Natural killer cell (primary cell): Measurements from ENCODE around the gene MTMR10. TPM values are rescaled to one million over a fixed set of nuclear protein-coding genes. Genes with fewer than 3 reads are reported as not detected.

Experiments
- ATAC-seq, 3 donors: fragments of 150-1000 bp in 2 of 3; fragments of 200-7000 bp in 1 of 3; cut with Tn5 transposase; 1 replicate in 1 of 3; 2 replicates in 2 of 3; pipeline ENCODE4 v1.10.0; 2021; ENCODE audit warnings: mild to moderate bottlenecking in 2 of 3, moderate library complexity in 2 of 3
- DNase-seq, 2 donors: peaks; one replicate each; pipeline versions ENCODE4 v3.0.0 to v3.0.0-alpha.2; 2013 to 2021; ENCODE audit warnings: mixed read lengths in 1 of 2
- H3K27ac ChIP-seq: one replicate; pipeline ENCODE4 v1.5.1; 2013; ENCODE audit warnings: mild to moderate bottlenecking, low read length
- H3K27me3 ChIP-seq: one replicate; pipeline ENCODE4 v1.6.1; 2013; ENCODE audit warnings: low read length; ENCODE audit not compliant: control insufficient read depth, insufficient read depth
- H3K36me3 ChIP-seq: one replicate; pipeline ENCODE4 v1.6.1; 2013; ENCODE audit warnings: low read length; ENCODE audit not compliant: control insufficient read depth, insufficient read depth
- H3K4me1 ChIP-seq: one replicate; pipeline ENCODE4 v1.6.1; 2013; ENCODE audit warnings: low read length; ENCODE audit not compliant: control insufficient read depth, insufficient read depth
- H3K4me3 ChIP-seq: one replicate; pipeline ENCODE4 v1.5.1; 2013; ENCODE audit warnings: low read length
- H3K9me3 ChIP-seq: one replicate; pipeline ENCODE4 v1.6.1; 2013; ENCODE audit warnings: low read length; ENCODE audit not compliant: control insufficient read depth, insufficient read depth
- H3K27ac Mint-ChIP-seq, 2 donors: one replicate each; pipeline ENCODE4 v1.8.0; 2022; ENCODE audit warnings: mild to moderate bottlenecking in 2 of 2, mixed read lengths in 2 of 2, moderate library complexity in 1 of 2
- H3K27me3 Mint-ChIP-seq, 2 donors: one replicate each; pipeline ENCODE4 v1.8.0; 2022; ENCODE audit warnings: low read depth in 2 of 2, mixed read lengths in 2 of 2
- H3K36me3 Mint-ChIP-seq: one replicate; pipeline ENCODE4 v1.8.0; 2022; ENCODE audit warnings: mixed read lengths
- H3K4me1 Mint-ChIP-seq, 2 donors: one replicate each; pipeline ENCODE4 v1.8.0; 2022; ENCODE audit warnings: mixed read lengths in 2 of 2
- H3K4me3 Mint-ChIP-seq: one replicate; pipeline ENCODE4 v1.8.0; 2022; ENCODE audit warnings: mild to moderate bottlenecking, moderate library complexity, mixed read lengths
- H3K9me3 Mint-ChIP-seq, 2 donors: one replicate each; pipeline ENCODE4 v1.8.0; 2022; ENCODE audit warnings: mixed read lengths in 2 of 2
- whole genome bisulfite sequencing: methylation state at CpG from one replicate; pipeline ENCODE4 v1.1.7; 2013; ENCODE audit warnings: missing lambda C conversion rate; ENCODE audit not compliant: insufficient coverage; 5-methylcytosine and 5-hydroxymethylcytosine counted together
- intact Hi-C: fragments of 100-400 bp; cut with micrococcal nuclease; formaldehyde crosslinking; loops from one replicate; pipeline ENCODE4 v1.14.2; 2022
- total RNA-seq, 4 donors: library from RNA; stranded (reverse); fragments of 120-200 nt in 1 of 4; gene quantifications; one replicate each; pipeline versions ENCODE4 v1.2.3 to v1.2.4, GENCODE V29; 2013 to 2022
- TF ChIP-seq, protein P1 (sequence below): fragments of 200-600 bp; IDR thresholded peaks from one replicate; pipeline ENCODE4 v1.8.0; 2022; ENCODE audit warnings: antibody characterized with exemption

The MTMR10 gene
- total RNA-seq, 3 donors from 2014 or later (not counting 1 experiment from before 2014, with no cell fraction given), result 46.3 to 64.5 (median 54.2) TPM

DNA sequence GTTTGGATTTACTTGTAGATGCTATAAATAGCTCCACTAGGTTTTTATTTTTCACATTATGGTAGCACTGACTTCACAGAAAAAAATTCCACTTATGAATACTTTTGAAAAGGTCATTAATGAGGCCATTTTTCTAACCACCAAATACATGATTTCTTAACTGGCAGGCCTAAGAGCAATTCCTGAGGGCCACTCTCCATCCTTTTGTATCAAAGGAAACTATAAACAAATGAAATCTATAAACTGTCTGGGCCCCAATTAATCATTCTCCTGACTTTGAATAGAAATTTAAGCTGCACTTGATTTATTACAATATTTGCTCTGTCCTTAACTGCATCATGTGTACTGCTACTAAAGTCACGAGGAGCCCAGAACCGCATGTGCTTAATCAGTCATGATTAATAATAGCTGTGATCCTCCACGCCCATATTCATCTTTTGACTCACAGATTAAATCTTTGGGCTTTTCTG lies 25.1 kb upstream of the MTMR10 start:
- Histone ChIP-seq H3K27me3 (no peaks in the 10 kb centered on the region), H3K9me3 (peaks cover 3% of the 10 kb centered on the region), H3K36me3 (no peaks in the 10 kb centered on the region), H3K4me1 (peaks cover 12% of the 10 kb centered on the region), H3K4me3 (no peak overlapping the region), H3K27ac (no peak overlapping the region)
- no peak overlapping the region for H3K4me3 Mint-ChIP-seq
- DNase-seq (no peak), ATAC-seq (no peak)
- H3K27me3 Mint-ChIP-seq, result no peaks in the 10 kb centered on the region
- H3K9me3 Mint-ChIP-seq, result peaks cover 0 to 6% of the 10 kb centered on the region in 2 donors
- intact Hi-C loops, result no loop called here
- TF ChIP-seq, protein P1, sequence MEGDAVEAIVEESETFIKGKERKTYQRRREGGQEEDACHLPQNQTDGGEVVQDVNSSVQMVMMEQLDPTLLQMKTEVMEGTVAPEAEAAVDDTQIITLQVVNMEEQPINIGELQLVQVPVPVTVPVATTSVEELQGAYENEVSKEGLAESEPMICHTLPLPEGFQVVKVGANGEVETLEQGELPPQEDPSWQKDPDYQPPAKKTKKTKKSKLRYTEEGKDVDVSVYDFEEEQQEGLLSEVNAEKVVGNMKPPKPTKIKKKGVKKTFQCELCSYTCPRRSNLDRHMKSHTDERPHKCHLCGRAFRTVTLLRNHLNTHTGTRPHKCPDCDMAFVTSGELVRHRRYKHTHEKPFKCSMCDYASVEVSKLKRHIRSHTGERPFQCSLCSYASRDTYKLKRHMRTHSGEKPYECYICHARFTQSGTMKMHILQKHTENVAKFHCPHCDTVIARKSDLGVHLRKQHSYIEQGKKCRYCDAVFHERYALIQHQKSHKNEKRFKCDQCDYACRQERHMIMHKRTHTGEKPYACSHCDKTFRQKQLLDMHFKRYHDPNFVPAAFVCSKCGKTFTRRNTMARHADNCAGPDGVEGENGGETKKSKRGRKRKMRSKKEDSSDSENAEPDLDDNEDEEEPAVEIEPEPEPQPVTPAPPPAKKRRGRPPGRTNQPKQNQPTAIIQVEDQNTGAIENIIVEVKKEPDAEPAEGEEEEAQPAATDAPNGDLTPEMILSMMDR, result no peak
- H3K36me3 Mint-ChIP-seq, result peaks cover 9% of the 10 kb centered on the region
- H3K27ac Mint-ChIP-seq, result no peak overlapping the region
- H3K4me1 Mint-ChIP-seq, result peaks cover 16% of the 10 kb centered on the region in 2 donors
- WGBS, result 85% methylated on average over 3 of the region's 3 CpGs

DNA sequence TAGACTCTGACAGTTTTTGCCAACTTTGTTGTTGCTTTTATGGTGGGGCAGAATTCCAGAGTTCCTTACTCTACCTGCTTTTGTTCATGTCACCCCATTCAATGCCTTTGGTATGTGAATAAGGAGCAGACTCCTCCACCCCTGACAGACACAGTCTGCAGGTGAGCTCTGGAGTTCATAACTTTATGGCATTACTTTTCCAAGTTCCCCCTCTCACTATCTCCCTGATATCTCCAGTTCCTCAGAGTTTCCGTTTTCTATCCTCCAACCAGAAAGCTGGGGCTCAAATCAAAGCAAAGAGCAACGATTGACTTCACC lies 23.1 kb upstream of the MTMR10 start:
- WGBS, result 0% methylated on average over 1 of the region's 2 CpGs
- intact Hi-C loops, result no loop called here
- Histone ChIP-seq H3K27me3 (no peaks in the 10 kb centered on the region), H3K9me3 (peaks cover 3% of the 10 kb centered on the region), H3K27ac (peak overlapping the region; percentile 43), H3K36me3 (no peaks in the 10 kb centered on the region), H3K4me3 (no peak overlapping the region), H3K4me1 (peaks cover 12% of the 10 kb centered on the region)
- no peak for DNase-seq
- H3K27me3 Mint-ChIP-seq, result no peaks in the 10 kb centered on the region
- peaks cover 17 to 18% of the 10 kb centered on the region in 2 donors for H3K4me1 Mint-ChIP-seq
- peak overlapping the region; percentile 55 to 56 for H3K27ac Mint-ChIP-seq
- H3K36me3 Mint-ChIP-seq, result peaks cover 9% of the 10 kb centered on the region
- TF ChIP-seq, protein P1, result no peak
- ATAC-seq, result no peak
- no peak overlapping the region for H3K4me3 Mint-ChIP-seq
- H3K9me3 Mint-ChIP-seq, result peaks cover 0 to 6% of the 10 kb centered on the region in 2 donors

DNA sequence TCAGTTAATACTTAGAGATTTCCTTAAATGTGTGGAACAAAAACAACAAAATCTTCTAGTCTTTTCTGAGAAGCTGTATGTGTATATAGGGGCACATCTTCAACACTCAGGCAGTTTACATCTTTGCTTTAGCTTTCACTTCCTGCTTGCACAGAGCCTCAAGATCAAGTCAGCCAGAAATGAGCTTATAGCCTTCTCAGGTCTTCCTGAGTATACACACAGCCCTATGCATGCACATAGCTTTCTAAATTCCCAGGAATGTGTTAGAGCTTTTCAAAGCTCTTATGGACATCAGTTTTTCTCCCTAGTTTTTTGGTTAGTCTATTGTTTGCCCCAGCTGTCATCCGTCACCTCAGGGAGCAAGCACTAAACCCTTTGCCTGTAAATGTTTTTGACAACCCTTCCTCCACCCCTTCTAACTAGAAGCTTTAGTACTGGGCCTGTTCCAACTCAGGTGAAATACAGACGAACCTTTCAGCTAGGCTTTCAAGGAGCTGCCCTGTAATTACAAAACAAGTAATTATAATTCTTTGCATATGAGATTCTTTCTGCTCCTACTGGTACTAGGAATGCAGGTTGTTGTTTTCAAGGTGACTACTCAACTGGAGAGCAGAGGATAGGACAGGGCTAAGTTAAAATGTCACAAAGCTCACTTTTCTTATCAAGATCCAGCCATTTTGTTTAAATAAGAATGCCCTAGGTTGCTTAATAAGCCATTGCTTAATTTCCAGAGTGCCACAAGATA lies 22.6 kb upstream of the MTMR10 start:
- H3K27me3 Mint-ChIP-seq, result no peaks in the 10 kb centered on the region
- H3K36me3 Mint-ChIP-seq, result peaks cover 9% of the 10 kb centered on the region
- Histone ChIP-seq H3K9me3 (peaks cover 3% of the 10 kb centered on the region), H3K4me3 (no peak overlapping the region), H3K27ac (peak overlapping the region; percentile 43), H3K4me1 (peaks cover 12% of the 10 kb centered on the region), H3K36me3 (no peaks in the 10 kb centered on the region), H3K27me3 (no peaks in the 10 kb centered on the region)
- WGBS, result 43% methylated on average over 2 of the region's 2 CpGs
- intact Hi-C loops, result no loop called here
- H3K4me3 Mint-ChIP-seq, result peak overlapping the region; percentile 30
- H3K4me1 Mint-ChIP-seq, result peaks cover 22 to 23% of the 10 kb centered on the region in 2 donors
- TF ChIP-seq, protein P1, result no peak
- peaks cover 0 to 6% of the 10 kb centered on the region in 2 donors for H3K9me3 Mint-ChIP-seq
- ATAC-seq, result peak; percentile 65 to 82 (median 76)
- peak overlapping the region; percentile 55 to 56 for H3K27ac Mint-ChIP-seq
- peak in 1 of 2 donors; percentile 43 for DNase-seq
